ENCODE measurements around the gene STX11.
"Not testable (repeated sequence)": the region's sequence is repeated elsewhere in the genome, so short reads cannot be mapped to it uniquely, and the experiment has no call there.

The STX11 gene

GRCh38 chr6:144171406-144171805, 21.1 kb downstream of the STX11 start:
- in situ Hi-C loops (cut with MboI; ENCODE audit: low sequenced_read_pairs), result no loop called here

- in situ Hi-C loops (cut with MboI; ENCODE audit: low sequenced_read_pairs), result no loop called here
Observed at GRCh38 chr6:144174006-144174405, 23.7 kb downstream of the STX11 start.

GRCh38 chr6:144176043-144176442, 25.7 kb downstream of the STX11 start:
- in situ Hi-C loops (cut with MboI; ENCODE audit: low sequenced_read_pairs), result no loop called here

GRCh38 chr6:144177726-144178125, 27.4 kb downstream of the STX11 start:
- in situ Hi-C loops (cut with MboI; ENCODE audit: low sequenced_read_pairs), result no loop called here

GRCh38 chr6:144178323-144178722, 28.0 kb downstream of the STX11 start:
- in situ Hi-C loops (cut with MboI; ENCODE audit: low sequenced_read_pairs), result no loop called here

- in situ Hi-C loops (cut with MboI; ENCODE audit: low sequenced_read_pairs), result no loop called here
Observed at GRCh38 chr6:144179237-144179636, 28.9 kb downstream of the STX11 start.

GRCh38 chr6:144179828-144180227, 29.5 kb downstream of the STX11 start:
- in situ Hi-C loops (cut with MboI; ENCODE audit: low sequenced_read_pairs), result no loop called here

GRCh38 chr6:144180354-144180753, 30.0 kb downstream of the STX11 start:
- in situ Hi-C loops (cut with MboI; ENCODE audit: low sequenced_read_pairs), result not testable (repeated sequence)

GRCh38 chr6:144181639-144182038, 31.3 kb downstream of the STX11 start:
- in situ Hi-C loops (cut with MboI; ENCODE audit: low sequenced_read_pairs), result no loop called here

- in situ Hi-C loops (cut with MboI; ENCODE audit: low sequenced_read_pairs), result not testable (repeated sequence)
Observed at GRCh38 chr6:144184186-144184585, 33.9 kb downstream of the STX11 start.

- in situ Hi-C loops (cut with MboI; ENCODE audit: low sequenced_read_pairs), result no loop called here
Observed at GRCh38 chr6:144185133-144185836, 35.0 kb downstream of the STX11 start.

- in situ Hi-C loops (cut with MboI; ENCODE audit: low sequenced_read_pairs), result no loop called here
Observed at GRCh38 chr6:144186817-144187625, 36.7 kb downstream of the STX11 start.

GRCh38 chr6:144189351-144189750, 39.0 kb downstream of the STX11 start:
- in situ Hi-C loops (cut with MboI; ENCODE audit: low sequenced_read_pairs), result no loop called here

GRCh38 chr6:144190080-144190479, 39.8 kb downstream of the STX11 start:
- in situ Hi-C loops (cut with MboI; ENCODE audit: low sequenced_read_pairs), result no loop called here

GRCh38 chr6:144190593-144190992, 40.3 kb downstream of the STX11 start:
- in situ Hi-C loops (cut with MboI; ENCODE audit: low sequenced_read_pairs), result no loop called here

GRCh38 chr6:144193181-144193580, 42.9 kb downstream of the STX11 start:
- in situ Hi-C loops (cut with MboI; ENCODE audit: low sequenced_read_pairs), result no loop called here

GRCh38 chr6:144194293-144194810, 44.0 kb downstream of the STX11 start:
- in situ Hi-C loops (cut with MboI; ENCODE audit: low sequenced_read_pairs), result no loop called here

- in situ Hi-C loops (cut with MboI; ENCODE audit: low sequenced_read_pairs), result no loop called here
Observed at GRCh38 chr6:144195671-144196270, 45.5 kb downstream of the STX11 start.

GRCh38 chr6:144197919-144198318, 47.6 kb downstream of the STX11 start:
- in situ Hi-C loops (cut with MboI; ENCODE audit: low sequenced_read_pairs), result no loop called here

- in situ Hi-C loops (cut with MboI; ENCODE audit: low sequenced_read_pairs), result no loop called here
Observed at GRCh38 chr6:144202879-144203468, 52.7 kb downstream of the STX11 start.

GRCh38 chr6:144211160-144211559, 60.8 kb downstream of the STX11 start:
- in situ Hi-C loops (cut with MboI; ENCODE audit: low sequenced_read_pairs), result no loop called here
